Right lobe of liver (tissue), 6 donors: ENCODE data around the gene MYBL2. TPM values are rescaled to one million over a fixed set of nuclear protein-coding genes. Genes with fewer than 3 reads are reported as not detected.

Experiments used
- ATAC-seq, 4 donors: fragments of 200-7000 bp; cut with Tn5 transposase; one replicate each; pipeline ENCODE4 v1.9.1; 2020; ENCODE audit warnings: mild to moderate bottlenecking in 4 of 4, moderate library complexity in 4 of 4
- DNase-seq, 3 donors: peaks; one replicate each; pipeline ENCODE4 v3.0.0-alpha.2; 2020
- H3K27ac ChIP-seq, 3 donors: fragments of 200-600 bp; one replicate each; pipeline ENCODE4 v1.8.0; 2022
- H3K27me3 ChIP-seq, 2 donors: fragments of 200-600 bp; one replicate each; pipeline ENCODE4 v1.8.0; 2022
- H3K36me3 ChIP-seq, 4 donors: fragments of 200-600 bp; sonication (generic) in 1 of 4; one replicate each; pipeline versions ENCODE4 v1.5.1 to v1.8.0; 2017 to 2022; ENCODE audit warnings: control low read depth in 1 of 4
- H3K4me1 ChIP-seq, 4 donors: fragments of 200-600 bp; sonication (generic) in 1 of 4; one replicate each; pipeline versions ENCODE4 v1.5.1 to v1.8.0; 2017 to 2022; ENCODE audit warnings: control low read depth in 1 of 4
- H3K4me3 ChIP-seq, 3 donors: fragments of 200-600 bp; one replicate each; pipeline ENCODE4 v1.8.0; 2022
- H3K9me3 ChIP-seq, 4 donors: fragments of 200-600 bp; sonication (generic) in 1 of 4; one replicate each; pipeline versions ENCODE4 v1.5.1 to v1.8.0; 2017 to 2022; ENCODE audit warnings: control low read depth in 1 of 4
- CTCF ChIP-seq, 4 donors: fragments of 200-600 bp in 3 of 4; fragments of 450-650 bp in 1 of 4; IDR thresholded peaks; one replicate each; pipeline versions ENCODE4 v1.5.1 to v1.8.0; 2016 to 2022; ENCODE audit warnings: antibody characterized with exemption in 4 of 4, mild to moderate bottlenecking in 2 of 4
- POLR2A ChIP-seq: fragments of 450-650 bp; IDR thresholded peaks from one replicate; pipeline ENCODE4 v1.6.1; 2017; ENCODE audit warnings: antibody characterized with exemption, mild to moderate bottlenecking
- WGBS: methylation state at CpG from one replicate; pipeline ENCODE4 v1.1.6; 2018; ENCODE audit warnings: low coverage, low lambda C conversion rate; ENCODE audit not compliant: insufficient coverage; ENCODE audit errors: missing lambda C conversion rate; 5-methylcytosine and 5-hydroxymethylcytosine counted together
- intact Hi-C, 2 donors: fragments of 100-400 bp; cut with DNase I; formaldehyde crosslinking; loops; one replicate each; pipeline versions ENCODE4 v1.11.2 to v1.14.1; 2022
- total RNA-seq, 6 experiments: library from RNA; depleted of rRNA in 2 of 6; stranded (reverse); fragments of >200 nt in 2 of 6; fragmentation: NEBNext Ultra II Directional in 3 of 6; extraction: Animal tissue kit (Norgen Biotek cat#: 25700) in 3 of 6; gene quantifications; one replicate each; pipeline versions ENCODE4 v1.1.0 to v1.2.4, GENCODE V29; 2016 to 2023
- donor health status: DM: no; HTN: yes; CAD: no.
- donor health status: DM: no; HTN: no; CAD: no.
- donor health status: DM: no; HTN: no; CAD: no.
- donor health status: DM: no; HTN: yes; CAD: no.
- donor health status: DM: no; HTN: yes; CAD: no.

The MYBL2 gene
- total RNA-seq, 6 experiments from 2014 or later = 0.44 to 3.5 (median 1.8) TPM; not detected in 1

GRCh38 chr20:43740642-43741041, 73.7 kb downstream of the MYBL2 start:
- no peak for DNase-seq
- 90% methylated on average over 3 of the region's 3 CpGs for WGBS
- no peak overlapping the region for H3K4me3 ChIP-seq

GRCh38 chr20:43744151-43744611, 77.3 kb downstream of the MYBL2 start:
- 68% methylated on average over 4 of the region's 9 CpGs for WGBS
- Histone ChIP-seq H3K27ac (no peak overlapping the region), H3K4me1 (peaks cover 0 to 7% (median under 1%) of the 10 kb centered on the region in 4 donors), H3K9me3 (no peaks in the 10 kb centered on the region), H3K27me3 (no peaks in the 10 kb centered on the region), H3K36me3 (no peaks in the 10 kb centered on the region), H3K4me3 (no peak overlapping the region)
- DNase-seq (no peak), ATAC-seq (no peak)
- TF ChIP-seq CTCF (IDR thresholded peaks at IDR 0.05) = no peak
- no peak for TF ChIP-seq POLR2A
- intact Hi-C loops = no loop called here

More at GRCh38 chr20:43740642-43741041, 73.7 kb downstream of the MYBL2 start:
- Histone ChIP-seq H3K27ac (no peak overlapping the region), H3K4me1 (peaks cover 0 to 11% (median 2%) of the 10 kb centered on the region in 4 donors), H3K36me3 (no peaks in the 10 kb centered on the region), H3K9me3 (no peaks in the 10 kb centered on the region), H3K27me3 (no peaks in the 10 kb centered on the region)
- no peak for ATAC-seq
- intact Hi-C loops = no loop called here
- TF ChIP-seq CTCF (IDR thresholded peaks at IDR 0.05) (no peak), POLR2A (no peak)

GRCh38 chr20:43744966-43745730, 78.2 kb downstream of the MYBL2 start:
- 37% methylated on average over 12 of the region's 12 CpGs for WGBS
- Histone ChIP-seq H3K9me3 (no peaks in the 10 kb centered on the region), H3K4me3 (no peak overlapping the region), H3K27ac (no peak overlapping the region), H3K36me3 (no peaks in the 10 kb centered on the region), H3K27me3 (no peaks in the 10 kb centered on the region), H3K4me1 (no peaks in the 10 kb centered on the region)
- TF ChIP-seq POLR2A = no peak
- TF ChIP-seq CTCF (IDR thresholded peaks at IDR 0.05) = no peak
- ATAC-seq = no peak
- no peak for DNase-seq
- intact Hi-C loops = no loop called here

DNA sequence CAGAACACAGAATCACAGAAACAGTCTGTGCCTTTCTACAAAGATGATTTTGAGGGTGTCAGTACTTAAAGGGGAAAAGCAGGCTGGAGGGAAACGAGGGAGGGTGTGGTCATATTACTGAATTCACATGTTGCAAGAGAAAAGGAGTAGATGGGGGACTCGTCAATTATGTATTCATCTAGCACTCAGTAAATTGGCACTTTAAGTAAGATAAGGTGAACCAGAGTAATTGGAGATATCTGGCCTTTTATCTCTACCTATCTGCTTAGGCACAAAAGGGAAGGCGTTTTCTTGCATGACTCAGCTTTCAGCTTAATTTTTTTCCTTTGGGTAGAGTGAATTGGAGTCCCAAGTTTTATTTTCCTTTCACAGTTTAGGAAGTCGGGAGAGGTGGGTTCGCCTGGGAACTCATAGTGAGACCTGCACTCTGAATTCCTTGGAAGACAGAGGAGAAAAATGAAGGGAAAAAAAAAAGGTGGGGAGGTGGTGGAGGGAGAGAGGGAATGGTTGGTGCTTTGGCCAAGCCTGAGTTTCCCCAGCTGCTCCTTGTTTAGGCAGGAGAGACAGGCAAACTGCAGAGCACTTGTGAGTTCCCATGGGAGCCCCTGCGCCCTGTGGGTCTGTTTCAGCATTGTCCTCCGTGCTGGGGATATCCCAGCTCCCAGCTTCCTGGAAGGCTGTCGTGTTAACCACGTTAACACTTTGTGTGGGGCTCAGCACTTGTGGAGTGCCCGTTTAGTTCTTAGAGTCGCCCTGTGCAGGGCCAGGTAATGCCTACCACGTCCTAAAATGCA, 79.6 kb downstream of the MYBL2 start:
- H3K27me3 ChIP-seq = no peaks in the 10 kb centered on the region
- no peak overlapping the region for H3K27ac ChIP-seq
- no peak overlapping the region for H3K4me3 ChIP-seq
- DNase-seq = no peak
- no peak for ATAC-seq
- intact Hi-C loops = no loop called here
- WGBS = 42% methylated on average over 10 of the region's 12 CpGs
- H3K9me3 ChIP-seq = no peaks in the 10 kb centered on the region
- no peaks in the 10 kb centered on the region for H3K4me1 ChIP-seq
- TF ChIP-seq CTCF (IDR thresholded peaks at IDR 0.05) (no peak), POLR2A (no peak)
- no peaks in the 10 kb centered on the region for H3K36me3 ChIP-seq
